GM10248 (cell line): ENCODE data around the gene CCDC187.

ENCODE experiments used
- CTCF ChIA-PET: fragments of 300-600 bp; sonication (Branson Sonifier 250); formaldehyde crosslinking; extraction: SDS; loops from one replicate; lab custom pipeline; 2021; ENCODE audit warnings: antibody characterized with exemption; lab: Yijun Ruan, JAX
- POLR2A ChIA-PET: fragments of 350-650 bp; sonication (Branson Sonifier 250); formaldehyde crosslinking; extraction: SDS; loops from one replicate; lab custom pipeline; 2020; ENCODE audit warnings: antibody characterized with exemption; lab: Yijun Ruan, JAX
- DNase-seq: peaks from one replicate; pipeline ENCODE4 v3.0.0; 2012; ENCODE audit errors: extremely low spot score
- CTCF ChIP-seq: IDR thresholded peaks from 2 replicates; pipeline ENCODE4 v1.5.1; 2012; ENCODE audit warnings: mild to moderate bottlenecking, low read depth; ENCODE audit errors: extremely low read depth, missing control alignments, control extremely low read depth

The CCDC187 gene

GRCh38 chr9:136261686-136262430 is 42.0 kb downstream of the CCDC187 start:
- ChIA-PET POLR2A (no interaction called here), CTCF (interaction anchor here (1.2 to 2.4 kb wide), 3 partner anchors 11 to 47 kb away, joined by 3 to 6 read pairs (median 3); no protein-coding TSS in a partner anchor)
- no peak for DNase-seq
- TF ChIP-seq CTCF: no peak

GRCh38 chr9:136260936-136261472 is 42.9 kb downstream of the CCDC187 start:
- no peak for TF ChIP-seq CTCF
- ChIA-PET CTCF (interaction anchor here (1.2 to 2.4 kb wide), 2 partner anchors 11 to 15 kb away, joined by 3 to 6 read pairs; no protein-coding TSS in a partner anchor), POLR2A (no interaction called here)
- DNase-seq: no peak

GRCh38 chr9:136260521-136260920 is 43.4 kb downstream of the CCDC187 start:
- ChIA-PET CTCF (interaction anchor here (1.2 to 2.4 kb wide), 2 partner anchors 10 to 15 kb away, joined by 3 to 6 read pairs; no protein-coding TSS in a partner anchor), POLR2A (no interaction called here)
- DNase-seq: no peak
- TF ChIP-seq CTCF: no peak

GRCh38 chr9:136259836-136260235 is 44.1 kb downstream of the CCDC187 start:
- TF ChIP-seq CTCF: no peak
- POLR2A ChIA-PET: no interaction called here
- CTCF ChIA-PET: no interaction called here
- DNase-seq: no peak

GRCh38 chr9:136259517-136259813 is 44.4 kb downstream of the CCDC187 start:
- ChIA-PET CTCF (no interaction called here), POLR2A (no interaction called here)
- no peak for DNase-seq
- no peak for TF ChIP-seq CTCF

- no peak for DNase-seq
- ChIA-PET POLR2A (no interaction called here), CTCF (interaction anchor here (1.0 kb wide), 1 partner anchor 8 kb away, joined by 3 read pairs; no protein-coding TSS in a partner anchor)
- TF ChIP-seq CTCF: no peak
Measured at GRCh38 chr9:136258786-136259516, 44.9 kb downstream of the CCDC187 start.
